Heart left ventricle (tissue), 13 donors: ENCODE data around the gene LRBA.

Source experiments
- POLR2A ChIP-seq, 2 donors: fragments of 450-650 bp; IDR thresholded peaks; one replicate each; pipeline ENCODE4 v1.6.1; 2017; ENCODE audit warnings: antibody characterized with exemption in 2 of 2, mild to moderate bottlenecking in 2 of 2, moderate library complexity in 2 of 2
- TF ChIP-seq, protein P1 (sequence below), 12 donors: fragments of 200-600 bp; sonication (generic) in 4 of 12; IDR thresholded peaks; one replicate each; pipeline versions ENCODE4 v1.5.0 to v1.8.0; 2018 to 2022; ENCODE audit warnings: antibody characterized with exemption in 12 of 12, mild to moderate bottlenecking in 5 of 12
- donor health status: ischemic (EF 13 %, LVEDD 7.1; RV severe dilation, severe dysfunction).
- donor health status: DM: no; HTN: yes; CAD: no.
- donor health status: DM: no; HTN: no; CAD: no.
- donor health status: ischemic (EF 25% LVEDD 6.9; RV normal size, moderate dysfunction).
- donor health status: ischemic (EF 25% LVEDD 5.7; RV mildly dilated, moderate dysfunction).
- donor health status: ischemic (EF 35%, LVEDD 5.7; RV mildly dilated, moderate dysfunction).
- donor health status: nonischemic (EF 11% LVEDD 7.7; RV severe dilation, severe dysfunction).
- donor health status: DM: yes; HTN: yes; CAD: no.
- donor health status: PGD.
- donor health status: ischemic (EF 29% LVEDD 5.4; RV normal size, mild dysfunction).
- donor health status: nonischemic (EF 23%, LVEDD 6.1; RV moderate dilation, normal function).

DNA sequence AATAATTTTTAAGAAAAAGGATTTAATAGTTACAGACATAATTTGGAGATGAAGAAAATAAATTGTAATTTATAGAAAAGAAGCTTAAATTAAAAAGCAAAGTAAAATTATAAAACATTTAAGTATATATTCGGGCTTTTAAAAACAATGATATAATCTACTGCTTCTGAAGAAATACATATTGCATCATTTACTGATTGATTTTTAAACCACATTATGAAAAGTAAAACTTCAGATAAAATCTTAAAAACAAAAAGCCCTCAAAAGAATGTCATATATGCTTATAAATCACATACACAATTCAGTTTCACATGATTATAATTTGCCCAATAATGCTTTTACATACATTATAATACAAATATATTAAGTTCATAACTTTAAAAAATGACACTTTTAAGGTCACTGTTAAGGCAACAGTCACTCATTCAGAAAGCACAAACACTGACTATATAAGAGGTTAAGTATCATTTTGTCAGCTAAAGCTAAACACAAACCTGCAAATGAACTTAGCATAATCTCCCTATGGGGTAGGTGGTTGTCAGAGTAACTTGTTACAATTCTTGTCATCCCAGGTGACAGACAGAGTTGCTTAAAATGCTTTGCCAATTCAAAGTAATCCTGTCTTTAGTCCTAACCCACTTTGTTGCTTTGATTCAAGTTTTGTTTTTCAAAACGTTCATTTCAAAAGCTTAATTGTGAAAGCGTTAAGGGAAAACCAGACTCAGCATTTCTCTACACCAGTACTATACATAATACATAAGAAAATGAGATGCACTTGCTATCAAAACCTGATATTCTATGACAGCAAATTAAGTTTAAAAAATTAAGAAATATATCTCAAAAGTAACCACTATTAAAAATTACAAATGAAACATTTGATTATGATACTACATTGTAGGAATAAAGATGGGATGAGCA, 523.7 kb downstream of the LRBA start:
- TF ChIP-seq, protein P1, sequence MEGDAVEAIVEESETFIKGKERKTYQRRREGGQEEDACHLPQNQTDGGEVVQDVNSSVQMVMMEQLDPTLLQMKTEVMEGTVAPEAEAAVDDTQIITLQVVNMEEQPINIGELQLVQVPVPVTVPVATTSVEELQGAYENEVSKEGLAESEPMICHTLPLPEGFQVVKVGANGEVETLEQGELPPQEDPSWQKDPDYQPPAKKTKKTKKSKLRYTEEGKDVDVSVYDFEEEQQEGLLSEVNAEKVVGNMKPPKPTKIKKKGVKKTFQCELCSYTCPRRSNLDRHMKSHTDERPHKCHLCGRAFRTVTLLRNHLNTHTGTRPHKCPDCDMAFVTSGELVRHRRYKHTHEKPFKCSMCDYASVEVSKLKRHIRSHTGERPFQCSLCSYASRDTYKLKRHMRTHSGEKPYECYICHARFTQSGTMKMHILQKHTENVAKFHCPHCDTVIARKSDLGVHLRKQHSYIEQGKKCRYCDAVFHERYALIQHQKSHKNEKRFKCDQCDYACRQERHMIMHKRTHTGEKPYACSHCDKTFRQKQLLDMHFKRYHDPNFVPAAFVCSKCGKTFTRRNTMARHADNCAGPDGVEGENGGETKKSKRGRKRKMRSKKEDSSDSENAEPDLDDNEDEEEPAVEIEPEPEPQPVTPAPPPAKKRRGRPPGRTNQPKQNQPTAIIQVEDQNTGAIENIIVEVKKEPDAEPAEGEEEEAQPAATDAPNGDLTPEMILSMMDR (IDR thresholded peaks at IDR 0.05) = no peak
- TF ChIP-seq POLR2A (IDR thresholded peaks at IDR 0.05) = no peak
